HepG2 (cell line): ENCODE measurements around the gene SECTM1. TPM values are rescaled to one million over a fixed set of nuclear protein-coding genes. Genes with fewer than 3 reads are reported as not detected.

ENCODE experiments used
- GABPA ChIP-seq, 2 experiments: IDR thresholded peaks; 2 replicates each; pipeline ENCODE4 v1.6.1; 2011 to 2016; ENCODE audit warnings: low read depth in 2 of 2, low read length in 1 of 2, missing biosample characterization in 1 of 2, missing genetic modification characterization in 1 of 2
- GMEB2 ChIP-seq: IDR thresholded peaks from 2 replicates; pipeline ENCODE4 v1.6.1; 2016; ENCODE audit warnings: missing biosample characterization, missing genetic modification reagents, low read depth
- GTF3A ChIP-seq: sonication (generic); formaldehyde crosslinking; conservative IDR thresholded peaks from 2 replicates; pipeline ENCODE4 v1.4.0; 2020; ENCODE audit warnings: mild to moderate bottlenecking, missing genetic modification reagents
- HNRNPLL ChIP-seq: fragments of 200-400 bp; formaldehyde crosslinking; IDR thresholded peaks from 2 replicates; pipeline ENCODE4 v1.6.1; 2017; ENCODE audit warnings: mild to moderate bottlenecking, low read depth, low read length; ENCODE audit not compliant: poor library complexity, severe bottlenecking
- IRF1 ChIP-seq: sonication (generic); formaldehyde crosslinking; IDR thresholded peaks from 2 replicates; pipeline ENCODE4 v1.4.0; 2020; ENCODE audit warnings: low read depth, mild to moderate bottlenecking, missing genetic modification reagents
- MEF2D ChIP-seq: sonication (generic); formaldehyde crosslinking; IDR thresholded peaks from 2 replicates; pipeline ENCODE4 v1.5.1; 2020; ENCODE audit warnings: mild to moderate bottlenecking, missing genetic modification reagents
- MYPOP ChIP-seq: sonication (generic); formaldehyde crosslinking; IDR thresholded peaks from 2 replicates; pipeline ENCODE4 v1.8.1; 2023; ENCODE audit warnings: mild to moderate bottlenecking, moderate library complexity, missing genetic modification reagents
- NFIC ChIP-seq: IDR thresholded peaks from 2 replicates; pipeline ENCODE4 v1.6.1; 2012; ENCODE audit warnings: mild to moderate bottlenecking, low read length, inconsistent platforms
- NR1H2 ChIP-seq: sonication (generic); formaldehyde crosslinking; IDR thresholded peaks from 2 replicates; pipeline ENCODE4 v1.8.1; 2022; ENCODE audit warnings: low read depth, missing genetic modification reagents, borderline replicate concordance
- SNAI1 ChIP-seq: sonication (generic); formaldehyde crosslinking; IDR thresholded peaks from 2 replicates; pipeline ENCODE4 v1.5.0; 2020; ENCODE audit warnings: mild to moderate bottlenecking, missing genetic modification reagents, borderline replicate concordance
- SOX6 ChIP-seq, 2 experiments: fragments of 450-650 bp in 1 of 2; sonication (generic) in 1 of 2; formaldehyde crosslinking in 1 of 2; IDR thresholded peaks; 2 replicates each; pipeline versions ENCODE4 v1.4.0 to v1.6.1; 2017 to 2020; ENCODE audit warnings: antibody characterized with exemption in 1 of 2, mild to moderate bottlenecking in 1 of 2, missing genetic modification reagents in 1 of 2
- ZBTB38 ChIP-seq: sonication (generic); formaldehyde crosslinking; IDR thresholded peaks from 2 replicates; pipeline ENCODE4 v1.5.1; 2020; ENCODE audit warnings: mild to moderate bottlenecking, missing genetic modification reagents
- ZMAT5 ChIP-seq: sonication (generic); formaldehyde crosslinking; IDR thresholded peaks from 2 replicates; pipeline ENCODE4 v1.5.0; 2020; ENCODE audit warnings: mild to moderate bottlenecking, low read depth, missing genetic modification reagents, borderline replicate concordance
- ZNF326 ChIP-seq: sonication (generic); formaldehyde crosslinking; IDR thresholded peaks from 2 replicates; pipeline ENCODE4 v1.4.0; 2020; ENCODE audit warnings: missing genetic modification reagents, borderline replicate concordance
- ZNF577 ChIP-seq: sonication (generic); formaldehyde crosslinking; IDR thresholded peaks from 2 replicates; pipeline ENCODE4 v1.4.0; 2020; ENCODE audit warnings: mild to moderate bottlenecking, low read depth, missing genetic modification reagents, borderline replicate concordance
- ZNF710 ChIP-seq: sonication (generic); formaldehyde crosslinking; IDR thresholded peaks from 2 replicates; pipeline ENCODE4 v1.5.0; 2020; ENCODE audit warnings: mild to moderate bottlenecking, missing genetic modification reagents, borderline replicate concordance
- polyA plus RNA-seq, 8 experiments: library from polyadenylated mRNA; depleted of rRNA in 3 of 8; stranded (reverse) in 7 of 8; unstranded in 1 of 8; fragments of >200 nt; fragmentation: Illumina TruSeq in 4 of 8; extraction: Trizol in 4 of 8; gene quantifications; 2 replicates each; pipeline versions ENCODE4 v1.2.1 to v1.2.3, GENCODE V29; 2011 to 2016; ENCODE audit warnings: low read depth in 4 of 8, missing spikeins in 1 of 8, mixed read lengths in 1 of 8; ENCODE audit not compliant: insufficient read depth in 1 of 8
- total RNA-seq, 5 experiments: library from RNA; depleted of rRNA; stranded (reverse); fragments of >200 nt; fragmentation: Illumina TruSeq; extraction: Trizol; gene quantifications; 2 replicates each; pipeline ENCODE4 v1.2.3, GENCODE V29; 2016; ENCODE audit warnings: low read depth in 1 of 5
- TF ChIP-seq, protein P1 (sequence below): sonication (generic); formaldehyde crosslinking; IDR thresholded peaks from 2 replicates; pipeline ENCODE4 v1.5.0; 2020; ENCODE audit warnings: mild to moderate bottlenecking, missing genetic modification reagents, moderate library complexity
- TF ChIP-seq, protein P2 (sequence below): sonication (generic); formaldehyde crosslinking; IDR thresholded peaks from 2 replicates; pipeline ENCODE4 v1.5.0; 2020; ENCODE audit warnings: missing genetic modification reagents

The SECTM1 gene
- total and polyA plus RNA-seq, 2 of the 13 experiments (the other 11 are each of a cell fraction or from before 2014, with no cell fraction given): 3.5 to 5.3 TPM

DNA sequence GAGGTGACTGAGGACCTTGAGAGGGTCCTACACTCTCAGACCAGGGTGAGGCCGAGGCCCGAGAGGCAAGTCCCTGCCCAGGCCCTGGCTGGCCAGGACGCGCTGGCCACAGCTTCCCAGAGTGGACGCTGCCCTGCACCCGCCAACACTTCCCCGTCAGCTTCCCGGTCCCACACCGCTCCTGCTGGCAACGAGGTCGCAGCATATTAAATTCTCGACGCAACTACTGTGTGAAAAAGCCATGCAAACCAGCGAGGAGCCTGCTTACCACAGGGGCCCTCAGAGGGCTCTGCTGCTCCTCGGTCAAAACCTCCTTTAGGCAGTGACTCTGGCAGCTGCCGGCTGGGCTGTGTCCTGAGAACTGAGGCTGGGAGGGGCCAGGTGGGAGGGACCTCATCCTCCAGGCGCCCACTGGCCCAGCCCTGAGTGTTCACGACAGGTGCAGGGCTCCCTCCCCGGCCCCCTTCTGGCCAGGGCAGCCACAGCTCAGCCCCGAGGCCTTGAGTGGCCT lies 23.3 kb upstream of the SECTM1 start (continued):
- TF ChIP-seq, protein P1, sequence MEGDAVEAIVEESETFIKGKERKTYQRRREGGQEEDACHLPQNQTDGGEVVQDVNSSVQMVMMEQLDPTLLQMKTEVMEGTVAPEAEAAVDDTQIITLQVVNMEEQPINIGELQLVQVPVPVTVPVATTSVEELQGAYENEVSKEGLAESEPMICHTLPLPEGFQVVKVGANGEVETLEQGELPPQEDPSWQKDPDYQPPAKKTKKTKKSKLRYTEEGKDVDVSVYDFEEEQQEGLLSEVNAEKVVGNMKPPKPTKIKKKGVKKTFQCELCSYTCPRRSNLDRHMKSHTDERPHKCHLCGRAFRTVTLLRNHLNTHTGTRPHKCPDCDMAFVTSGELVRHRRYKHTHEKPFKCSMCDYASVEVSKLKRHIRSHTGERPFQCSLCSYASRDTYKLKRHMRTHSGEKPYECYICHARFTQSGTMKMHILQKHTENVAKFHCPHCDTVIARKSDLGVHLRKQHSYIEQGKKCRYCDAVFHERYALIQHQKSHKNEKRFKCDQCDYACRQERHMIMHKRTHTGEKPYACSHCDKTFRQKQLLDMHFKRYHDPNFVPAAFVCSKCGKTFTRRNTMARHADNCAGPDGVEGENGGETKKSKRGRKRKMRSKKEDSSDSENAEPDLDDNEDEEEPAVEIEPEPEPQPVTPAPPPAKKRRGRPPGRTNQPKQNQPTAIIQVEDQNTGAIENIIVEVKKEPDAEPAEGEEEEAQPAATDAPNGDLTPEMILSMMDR (CRISPR knock-in tag): peak; percentile 39
- peak; percentile 25 for TF ChIP-seq HNRNPLL
- TF ChIP-seq ZBTB38 (CRISPR knock-in tag): peak; percentile 55; the same call in 1 of the 2 replicates
- no peak for TF ChIP-seq GTF3A
- no peak for TF ChIP-seq ZMAT5 (CRISPR knock-in tag)
- no peak for TF ChIP-seq GMEB2 (CRISPR knock-in tag)
- TF ChIP-seq NFIC: no peak
- TF ChIP-seq IRF1 (CRISPR knock-in tag): no peak
- TF ChIP-seq GABPA (IDR thresholded peaks at IDR 0.05; ENCODE audit: low read depth, low read length): no peak
- TF ChIP-seq GABPA (CRISPR knock-in tag; IDR thresholded peaks at IDR 0.05; ENCODE audit: low read depth): no peak
- no peak for TF ChIP-seq SOX6 (IDR thresholded peaks at IDR 0.05)
- peak; percentile 22; the same call in 1 of the 2 replicates for TF ChIP-seq SOX6 (CRISPR knock-in tag; IDR thresholded peaks at IDR 0.05)
- no peak for TF ChIP-seq MYPOP (CRISPR knock-in tag)
- TF ChIP-seq ZNF710 (CRISPR knock-in tag): peak; percentile 50; the same call in 1 of the 2 replicates
- no peak for TF ChIP-seq NR1H2 (CRISPR knock-in tag)
- peak; percentile 60; the same call in 1 of the 2 replicates for TF ChIP-seq SNAI1
- TF ChIP-seq, protein P2, sequence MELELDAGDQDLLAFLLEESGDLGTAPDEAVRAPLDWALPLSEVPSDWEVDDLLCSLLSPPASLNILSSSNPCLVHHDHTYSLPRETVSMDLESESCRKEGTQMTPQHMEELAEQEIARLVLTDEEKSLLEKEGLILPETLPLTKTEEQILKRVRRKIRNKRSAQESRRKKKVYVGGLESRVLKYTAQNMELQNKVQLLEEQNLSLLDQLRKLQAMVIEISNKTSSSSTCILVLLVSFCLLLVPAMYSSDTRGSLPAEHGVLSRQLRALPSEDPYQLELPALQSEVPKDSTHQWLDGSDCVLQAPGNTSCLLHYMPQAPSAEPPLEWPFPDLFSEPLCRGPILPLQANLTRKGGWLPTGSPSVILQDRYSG (CRISPR knock-in tag): no peak
- TF ChIP-seq ZNF326 (CRISPR knock-in tag): no peak
- no peak for TF ChIP-seq MEF2D (CRISPR knock-in tag)
- no peak for TF ChIP-seq ZNF577 (CRISPR knock-in tag)
